Thyroid gland (tissue), 4 donors: ENCODE results near the gene ADGRF1.

Experiments
- POLR2A ChIP-seq, 2 donors: fragments of 450-650 bp; IDR thresholded peaks; one replicate each; pipeline ENCODE4 v1.6.1; 2017; ENCODE audit warnings: antibody characterized with exemption in 2 of 2, mild to moderate bottlenecking in 2 of 2, moderate library complexity in 1 of 2
- TF ChIP-seq, protein P1 (sequence below), 6 experiments: fragments of 200-600 bp in 3 of 6; fragments of 450-650 bp in 3 of 6; sonication (generic) in 3 of 6; IDR thresholded peaks; one replicate each; pipeline ENCODE4 v1.5.1; 2016 to 2019; ENCODE audit warnings: antibody characterized with exemption in 6 of 6, mild to moderate bottlenecking in 2 of 6, inconsistent platforms in 1 of 6, moderate library complexity in 1 of 6

DNA sequence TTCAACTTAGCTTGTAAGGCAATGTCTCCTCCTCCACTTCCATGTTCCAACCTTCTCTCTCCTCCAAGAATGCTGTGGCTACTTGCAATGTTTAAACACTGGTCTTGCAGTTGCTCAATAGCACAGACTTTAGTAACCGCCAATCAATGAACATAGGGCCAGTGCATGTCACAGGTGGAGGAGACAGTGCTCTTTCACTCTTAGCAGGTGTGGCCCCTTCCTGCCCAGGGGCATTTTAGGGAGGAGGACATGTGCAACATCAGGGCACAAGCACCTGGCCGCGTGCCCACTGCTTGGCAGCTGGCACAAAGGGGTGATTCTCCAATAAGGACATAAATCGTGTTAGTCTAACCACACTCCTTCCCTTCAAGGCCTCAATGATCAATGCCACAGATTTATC, 41.3 kb downstream of the ADGRF1 start:
- TF ChIP-seq POLR2A (IDR thresholded peaks at IDR 0.05) = no peak
- TF ChIP-seq, protein P1, sequence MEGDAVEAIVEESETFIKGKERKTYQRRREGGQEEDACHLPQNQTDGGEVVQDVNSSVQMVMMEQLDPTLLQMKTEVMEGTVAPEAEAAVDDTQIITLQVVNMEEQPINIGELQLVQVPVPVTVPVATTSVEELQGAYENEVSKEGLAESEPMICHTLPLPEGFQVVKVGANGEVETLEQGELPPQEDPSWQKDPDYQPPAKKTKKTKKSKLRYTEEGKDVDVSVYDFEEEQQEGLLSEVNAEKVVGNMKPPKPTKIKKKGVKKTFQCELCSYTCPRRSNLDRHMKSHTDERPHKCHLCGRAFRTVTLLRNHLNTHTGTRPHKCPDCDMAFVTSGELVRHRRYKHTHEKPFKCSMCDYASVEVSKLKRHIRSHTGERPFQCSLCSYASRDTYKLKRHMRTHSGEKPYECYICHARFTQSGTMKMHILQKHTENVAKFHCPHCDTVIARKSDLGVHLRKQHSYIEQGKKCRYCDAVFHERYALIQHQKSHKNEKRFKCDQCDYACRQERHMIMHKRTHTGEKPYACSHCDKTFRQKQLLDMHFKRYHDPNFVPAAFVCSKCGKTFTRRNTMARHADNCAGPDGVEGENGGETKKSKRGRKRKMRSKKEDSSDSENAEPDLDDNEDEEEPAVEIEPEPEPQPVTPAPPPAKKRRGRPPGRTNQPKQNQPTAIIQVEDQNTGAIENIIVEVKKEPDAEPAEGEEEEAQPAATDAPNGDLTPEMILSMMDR (IDR thresholded peaks at IDR 0.05) = no peak
